Adrenal gland (tissue), 5 donors: ENCODE data around the gene CLCN5.

Experiments
- POLR2A ChIP-seq, 2 donors: fragments of 450-650 bp; IDR thresholded peaks; one replicate each; pipeline ENCODE4 v1.6.1; 2017; ENCODE audit warnings: antibody characterized with exemption in 2 of 2, mild to moderate bottlenecking in 2 of 2, moderate library complexity in 1 of 2
- TF ChIP-seq, protein P1 (sequence below), 6 experiments: fragments of 450-650 bp in 4 of 6; fragments of 200-600 bp in 2 of 6; sonication (generic) in 1 of 6; IDR thresholded peaks; 1 replicate in 5 of 6; 2 replicates in 1 of 6; pipeline versions ENCODE4 v1.5.1 to v1.8.0; 2016 to 2021; ENCODE audit warnings: antibody characterized with exemption in 6 of 6, mild to moderate bottlenecking in 2 of 6, moderate library complexity in 1 of 6
- donor health status: DM: no; HTN: no; CAD: no.

DNA sequence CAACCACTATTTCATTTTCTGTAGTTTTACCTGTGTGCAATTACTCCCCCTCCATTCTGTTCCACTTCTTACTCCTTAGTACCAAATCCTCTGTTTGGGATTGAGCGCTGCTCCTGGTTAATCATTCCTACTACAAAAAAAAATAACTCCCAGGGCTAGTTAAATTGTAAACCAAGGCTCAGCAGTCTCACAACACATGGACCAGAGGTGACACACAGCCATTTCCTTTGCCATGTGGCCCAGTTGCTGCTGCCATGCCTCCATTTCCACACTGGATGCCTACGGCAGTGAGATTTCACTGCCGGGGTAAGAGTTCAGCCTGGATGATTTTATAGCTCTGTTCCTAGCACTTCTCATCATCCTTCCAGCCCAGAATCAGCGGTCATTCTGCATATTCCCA is 171.2 kb downstream of the CLCN5 start:
- TF ChIP-seq POLR2A (IDR thresholded peaks at IDR 0.05), result no peak
- TF ChIP-seq, protein P1, sequence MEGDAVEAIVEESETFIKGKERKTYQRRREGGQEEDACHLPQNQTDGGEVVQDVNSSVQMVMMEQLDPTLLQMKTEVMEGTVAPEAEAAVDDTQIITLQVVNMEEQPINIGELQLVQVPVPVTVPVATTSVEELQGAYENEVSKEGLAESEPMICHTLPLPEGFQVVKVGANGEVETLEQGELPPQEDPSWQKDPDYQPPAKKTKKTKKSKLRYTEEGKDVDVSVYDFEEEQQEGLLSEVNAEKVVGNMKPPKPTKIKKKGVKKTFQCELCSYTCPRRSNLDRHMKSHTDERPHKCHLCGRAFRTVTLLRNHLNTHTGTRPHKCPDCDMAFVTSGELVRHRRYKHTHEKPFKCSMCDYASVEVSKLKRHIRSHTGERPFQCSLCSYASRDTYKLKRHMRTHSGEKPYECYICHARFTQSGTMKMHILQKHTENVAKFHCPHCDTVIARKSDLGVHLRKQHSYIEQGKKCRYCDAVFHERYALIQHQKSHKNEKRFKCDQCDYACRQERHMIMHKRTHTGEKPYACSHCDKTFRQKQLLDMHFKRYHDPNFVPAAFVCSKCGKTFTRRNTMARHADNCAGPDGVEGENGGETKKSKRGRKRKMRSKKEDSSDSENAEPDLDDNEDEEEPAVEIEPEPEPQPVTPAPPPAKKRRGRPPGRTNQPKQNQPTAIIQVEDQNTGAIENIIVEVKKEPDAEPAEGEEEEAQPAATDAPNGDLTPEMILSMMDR (IDR thresholded peaks at IDR 0.05), result no peak
